ENCODE measurements around the gene SPEF2.

Gene SPEF2

DNA sequence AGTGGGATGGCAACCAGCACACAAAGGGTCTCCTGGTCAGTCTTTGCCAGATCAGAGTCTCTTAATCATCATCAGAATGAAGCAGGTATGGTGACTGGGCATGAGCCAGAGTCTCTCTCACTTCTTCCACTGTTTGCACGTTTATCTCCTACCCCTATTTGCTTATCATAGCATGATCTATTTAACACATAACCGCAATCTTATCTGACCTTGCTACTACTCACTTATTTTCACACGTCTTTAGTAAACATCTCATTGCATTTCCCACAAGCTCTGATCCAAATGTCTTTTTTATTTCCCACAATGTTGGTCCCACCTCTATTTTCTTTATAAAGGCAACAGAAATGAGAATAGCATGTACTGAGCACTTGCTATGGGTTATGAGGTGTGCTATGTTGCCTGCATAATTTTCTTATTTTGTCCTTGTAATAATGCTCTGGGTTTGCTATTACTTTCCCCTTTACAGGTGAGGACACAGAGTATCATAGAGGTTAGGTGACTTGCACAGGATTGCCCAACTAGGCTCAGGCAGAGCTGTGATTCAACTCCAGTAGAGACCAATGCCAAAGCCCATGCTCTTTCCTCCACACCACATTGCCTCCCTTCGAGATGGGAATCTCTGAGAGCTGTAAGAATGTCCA is 199.3 kb downstream of the SPEF2 start:
- no peak overlapping the region for H3K4me3 Mint-ChIP-seq
- intact Hi-C loops (cut with micrococcal nuclease) = no loop called here
- H3K27ac Mint-ChIP-seq = no peak overlapping the region
- H3K9me3 Mint-ChIP-seq = no peaks in the 10 kb centered on the region
- H3K4me1 Mint-ChIP-seq (ENCODE audit: low read depth) = peaks cover 11% of the 10 kb centered on the region
- no peaks in the 10 kb centered on the region for H3K36me3 Mint-ChIP-seq (ENCODE audit: low read depth)
- H3K27me3 Mint-ChIP-seq = no peaks in the 10 kb centered on the region

GRCh38 chr5:35819026-35819425 is 201.4 kb downstream of the SPEF2 start:
- intact Hi-C loops (cut with micrococcal nuclease) = no loop called here
- no peak overlapping the region for H3K27ac Mint-ChIP-seq

GRCh38 chr5:35819668-35820067 is 202.0 kb downstream of the SPEF2 start:
- no peak overlapping the region for H3K27ac Mint-ChIP-seq
- H3K27me3 Mint-ChIP-seq = no peaks in the 10 kb centered on the region
- no peaks in the 10 kb centered on the region for H3K36me3 Mint-ChIP-seq (ENCODE audit: low read depth)
- H3K4me1 Mint-ChIP-seq (ENCODE audit: low read depth) = peaks cover 11% of the 10 kb centered on the region
- no peak overlapping the region for H3K4me3 Mint-ChIP-seq
- intact Hi-C loops (cut with micrococcal nuclease) = loop anchor here (5.0 kb wide), 1 partner anchor 38 kb away; the partner anchor contains the start of gene IL7R
- H3K9me3 Mint-ChIP-seq = no peaks in the 10 kb centered on the region

More at GRCh38 chr5:35819026-35819425, 201.4 kb downstream of the SPEF2 start:
- no peaks in the 10 kb centered on the region for H3K27me3 Mint-ChIP-seq
- peaks cover 11% of the 10 kb centered on the region for H3K4me1 Mint-ChIP-seq (ENCODE audit: low read depth)
- no peak overlapping the region for H3K4me3 Mint-ChIP-seq
- H3K9me3 Mint-ChIP-seq = no peaks in the 10 kb centered on the region
- no peaks in the 10 kb centered on the region for H3K36me3 Mint-ChIP-seq (ENCODE audit: low read depth)

GRCh38 chr5:35820735-35821134 is 203.1 kb downstream of the SPEF2 start:
- no peaks in the 10 kb centered on the region for H3K9me3 Mint-ChIP-seq
- intact Hi-C loops (cut with micrococcal nuclease) = loop anchor here (5.0 kb wide), 1 partner anchor 37 kb away; the partner anchor contains the start of gene IL7R
- no peaks in the 10 kb centered on the region for H3K27me3 Mint-ChIP-seq
- no peak overlapping the region for H3K27ac Mint-ChIP-seq
- peaks cover 11% of the 10 kb centered on the region for H3K4me1 Mint-ChIP-seq (ENCODE audit: low read depth)
- no peak overlapping the region for H3K4me3 Mint-ChIP-seq
- no peaks in the 10 kb centered on the region for H3K36me3 Mint-ChIP-seq (ENCODE audit: low read depth)

GRCh38 chr5:35821513-35821912 is 203.8 kb downstream of the SPEF2 start:
- no peak overlapping the region for H3K27ac Mint-ChIP-seq
- H3K4me3 Mint-ChIP-seq = no peak overlapping the region
- peaks cover 11% of the 10 kb centered on the region for H3K4me1 Mint-ChIP-seq (ENCODE audit: low read depth)
- H3K9me3 Mint-ChIP-seq = no peaks in the 10 kb centered on the region
- H3K36me3 Mint-ChIP-seq (ENCODE audit: low read depth) = no peaks in the 10 kb centered on the region
- peaks cover under 1% of the 10 kb centered on the region for H3K27me3 Mint-ChIP-seq
- intact Hi-C loops (cut with micrococcal nuclease) = loop anchor here (5.0 kb wide), 1 partner anchor 36 kb away; the partner anchor contains the start of gene IL7R

DNA sequence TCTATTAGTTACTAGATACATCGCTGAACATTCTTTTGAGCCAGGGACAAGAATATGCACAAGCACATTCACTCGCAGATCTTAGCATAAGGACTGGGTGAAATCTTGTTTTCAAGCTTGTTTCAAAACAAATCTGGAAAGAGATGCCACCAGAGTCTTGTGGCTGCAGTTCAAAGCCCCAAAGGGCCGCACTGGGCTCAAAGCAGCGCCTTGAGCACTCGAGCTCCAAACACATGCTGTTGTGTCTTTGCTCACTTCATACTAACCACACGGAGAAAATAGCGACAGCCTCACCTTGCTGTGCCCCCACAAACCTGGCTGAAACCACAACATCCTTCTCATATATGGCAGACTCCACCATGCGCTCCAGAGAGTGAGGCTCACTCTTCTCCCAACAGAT is 204.8 kb downstream of the SPEF2 start:
- Mint-ChIP-seq H3K27me3 (peaks cover 5% of the 10 kb centered on the region), H3K9me3 (no peaks in the 10 kb centered on the region), H3K4me1 (ENCODE audit: low read depth) (peaks cover 11% of the 10 kb centered on the region), H3K27ac (no peak overlapping the region), H3K4me3 (no peak overlapping the region), H3K36me3 (ENCODE audit: low read depth) (no peaks in the 10 kb centered on the region)
- intact Hi-C loops (cut with micrococcal nuclease) = loop anchor here (5.0 kb wide), 1 partner anchor 35 kb away; the partner anchor contains the start of gene IL7R

DNA sequence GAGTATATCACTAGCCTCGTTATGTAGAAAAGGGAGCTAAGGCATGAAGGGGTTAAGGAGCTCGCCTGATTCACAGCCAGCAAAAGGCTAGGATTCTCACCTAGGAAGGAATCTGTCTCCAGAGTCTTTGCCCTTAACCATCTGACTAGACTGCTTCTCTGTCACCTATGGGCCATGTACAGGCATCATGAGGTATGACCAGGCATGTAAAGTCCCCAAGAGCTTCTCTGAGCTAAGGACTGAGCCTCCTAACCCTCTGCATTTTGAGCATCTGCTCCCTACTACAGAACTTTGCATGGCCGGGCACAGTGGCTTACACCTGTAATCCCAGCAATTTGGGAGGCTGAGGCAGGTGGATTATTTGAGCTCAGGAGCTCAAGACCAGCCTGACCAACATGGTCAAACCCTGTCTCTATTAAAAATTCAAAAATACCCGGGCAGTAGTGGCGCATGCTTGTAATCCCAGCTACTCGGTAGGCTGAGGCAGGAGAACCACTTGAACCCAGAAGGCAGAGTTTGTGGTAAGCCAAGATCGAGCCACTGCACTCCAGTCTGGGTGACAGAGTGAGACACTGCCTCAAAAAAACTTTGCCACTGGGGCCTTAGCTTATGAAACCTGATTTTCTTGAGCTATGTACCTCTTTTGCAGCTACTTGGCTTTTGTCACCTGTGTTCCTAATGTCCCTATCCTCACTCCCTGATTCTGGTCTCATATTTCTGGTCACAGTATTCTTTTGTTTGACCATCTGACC is 205.9 kb downstream of the SPEF2 start:
- Mint-ChIP-seq H3K4me1 (ENCODE audit: low read depth) (peaks cover 11% of the 10 kb centered on the region), H3K27ac (no peak overlapping the region), H3K9me3 (no peaks in the 10 kb centered on the region), H3K36me3 (ENCODE audit: low read depth) (no peaks in the 10 kb centered on the region), H3K4me3 (no peak overlapping the region), H3K27me3 (peaks cover 5% of the 10 kb centered on the region)
- intact Hi-C loops (cut with micrococcal nuclease) = loop anchor here (5.0 kb wide), 1 partner anchor 34 kb away; the partner anchor contains the start of gene IL7R

DNA sequence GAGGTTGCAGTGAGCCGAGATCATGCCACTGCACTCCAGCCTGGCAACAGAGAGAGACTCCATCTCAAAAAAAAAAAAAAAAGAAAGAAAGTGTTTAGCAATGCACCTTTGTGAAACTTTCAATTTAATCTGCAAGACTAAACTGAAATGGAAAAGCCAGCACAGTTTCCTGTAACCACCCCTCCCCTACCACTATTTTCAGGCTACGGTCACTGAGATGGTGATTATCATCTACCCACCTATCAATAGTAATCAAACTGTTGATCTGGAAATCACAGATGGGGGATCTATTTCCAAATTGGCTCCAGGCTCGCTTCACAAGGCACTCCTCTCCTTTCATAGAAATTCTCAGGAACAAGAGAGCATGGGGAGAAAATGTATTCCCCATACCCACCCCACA is 208.4 kb downstream of the SPEF2 start:
- Mint-ChIP-seq H3K27me3 (peaks cover 5% of the 10 kb centered on the region), H3K4me1 (ENCODE audit: low read depth) (peaks cover 2% of the 10 kb centered on the region), H3K9me3 (no peaks in the 10 kb centered on the region), H3K36me3 (ENCODE audit: low read depth) (no peaks in the 10 kb centered on the region), H3K27ac (peak overlapping the region; percentile 4), H3K4me3 (no peak overlapping the region)
- intact Hi-C loops (cut with micrococcal nuclease) = no loop called here

GRCh38 chr5:35826554-35826953 is 208.9 kb downstream of the SPEF2 start:
- Mint-ChIP-seq H3K27me3 (peaks cover 5% of the 10 kb centered on the region), H3K36me3 (ENCODE audit: low read depth) (no peaks in the 10 kb centered on the region), H3K9me3 (no peaks in the 10 kb centered on the region), H3K4me3 (no peak overlapping the region), H3K27ac (peak overlapping the region; percentile 4), H3K4me1 (ENCODE audit: low read depth) (no peaks in the 10 kb centered on the region)
- intact Hi-C loops (cut with micrococcal nuclease) = no loop called here

DNA sequence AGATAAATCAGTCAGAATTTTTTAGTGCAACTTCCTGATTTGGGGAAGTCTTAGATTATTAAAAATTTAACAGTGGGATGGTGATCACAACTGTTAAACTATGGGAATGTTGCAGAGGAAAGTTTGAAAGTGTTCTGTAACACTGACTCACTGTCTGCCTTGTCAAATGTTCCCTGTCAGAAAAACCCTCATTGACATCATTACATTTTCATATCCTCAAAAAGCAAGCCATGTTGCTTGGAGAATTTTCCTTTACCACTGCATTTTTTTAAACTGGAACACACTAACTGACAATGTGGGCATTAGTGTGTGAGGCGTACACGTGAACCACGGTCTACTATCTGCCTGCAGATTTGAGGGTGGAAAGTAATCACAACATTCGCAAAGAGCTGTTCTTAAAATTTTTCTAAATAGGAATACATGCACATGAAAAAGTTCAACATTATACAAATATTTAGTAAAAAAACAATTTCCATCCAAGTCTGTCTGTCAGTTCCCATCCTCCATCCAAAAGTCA is 210.5 kb downstream of the SPEF2 start:
- Mint-ChIP-seq H3K27me3 (peaks cover 5% of the 10 kb centered on the region), H3K4me3 (no peak overlapping the region), H3K27ac (peak overlapping the region; percentile 30), H3K4me1 (ENCODE audit: low read depth) (no peaks in the 10 kb centered on the region), H3K9me3 (no peaks in the 10 kb centered on the region), H3K36me3 (ENCODE audit: low read depth) (no peaks in the 10 kb centered on the region)
- intact Hi-C loops (cut with micrococcal nuclease) = no loop called here

DNA sequence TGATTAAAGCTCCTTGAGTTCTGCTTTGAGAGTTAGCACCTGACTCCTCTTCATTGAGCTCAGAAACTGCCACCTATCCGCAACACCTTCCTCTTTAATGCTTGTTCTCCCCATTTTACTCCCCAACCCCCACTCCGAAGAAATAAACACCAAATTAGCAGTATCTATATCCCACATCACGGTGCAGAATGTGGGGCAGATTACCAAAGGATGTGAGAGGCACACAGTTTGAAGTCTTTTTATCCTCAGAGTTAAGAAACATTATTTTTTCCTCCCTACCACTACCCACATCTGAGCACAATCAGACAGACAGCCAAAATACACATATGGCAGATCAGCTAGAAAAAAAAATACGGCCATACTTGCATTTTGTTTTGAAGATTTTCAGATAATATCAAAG is 212.9 kb downstream of the SPEF2 start:
- intact Hi-C loops (cut with micrococcal nuclease) = no loop called here
- no peaks in the 10 kb centered on the region for H3K4me1 Mint-ChIP-seq (ENCODE audit: low read depth)
- no peak overlapping the region for H3K4me3 Mint-ChIP-seq
- no peaks in the 10 kb centered on the region for H3K36me3 Mint-ChIP-seq (ENCODE audit: low read depth)
- peaks cover 5% of the 10 kb centered on the region for H3K27me3 Mint-ChIP-seq
- H3K9me3 Mint-ChIP-seq = no peaks in the 10 kb centered on the region
- no peak overlapping the region for H3K27ac Mint-ChIP-seq

- Mint-ChIP-seq H3K27me3 (no peaks in the 10 kb centered on the region), H3K4me3 (no peak overlapping the region), H3K9me3 (no peaks in the 10 kb centered on the region), H3K4me1 (ENCODE audit: low read depth) (no peaks in the 10 kb centered on the region), H3K27ac (no peak overlapping the region), H3K36me3 (ENCODE audit: low read depth) (no peaks in the 10 kb centered on the region)
- intact Hi-C loops (cut with micrococcal nuclease) = no loop called here
These were observed 215.1 kb downstream of the SPEF2 start for GRCh38 chr5:35832762-35833161.

DNA sequence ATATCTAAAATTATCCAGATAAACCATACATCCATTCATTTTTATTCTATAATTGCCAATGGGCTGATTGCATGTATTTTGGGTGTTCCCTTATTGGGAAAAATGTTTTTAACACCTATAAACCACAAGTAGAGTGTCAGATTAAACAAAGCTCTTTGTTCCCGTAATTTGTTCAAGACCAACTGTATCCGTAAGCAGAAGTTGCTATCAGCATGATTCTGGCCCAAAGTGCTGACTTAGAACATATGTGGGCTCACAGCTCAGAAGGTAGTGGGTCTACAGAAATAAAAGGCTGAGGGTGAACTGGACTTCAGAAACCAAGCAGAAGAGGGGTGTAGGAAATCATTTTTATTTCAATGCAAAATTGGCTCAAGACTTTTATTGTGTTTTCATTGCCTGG is 215.6 kb downstream of the SPEF2 start:
- Mint-ChIP-seq H3K4me3 (no peak overlapping the region), H3K27me3 (no peaks in the 10 kb centered on the region)
- intact Hi-C loops (cut with micrococcal nuclease) = no loop called here

More for the DNA sequence above, 215.6 kb downstream of the SPEF2 start:
- H3K9me3 Mint-ChIP-seq = no peaks in the 10 kb centered on the region
- H3K27ac Mint-ChIP-seq = no peak overlapping the region
- no peaks in the 10 kb centered on the region for H3K4me1 Mint-ChIP-seq (ENCODE audit: low read depth)
- no peaks in the 10 kb centered on the region for H3K36me3 Mint-ChIP-seq (ENCODE audit: low read depth)
